ENCODE results near the gene FBXW2. TPM values are rescaled to one million over a fixed set of nuclear protein-coding genes. Genes with fewer than 3 reads are reported as not detected.
A peak's percentile ranks its signal among the peaks of the same experiment; 100 is the strongest.

FBXW2 gene
- total RNA-seq, 1 experiment from 2014 or later = 62.1 TPM

DNA sequence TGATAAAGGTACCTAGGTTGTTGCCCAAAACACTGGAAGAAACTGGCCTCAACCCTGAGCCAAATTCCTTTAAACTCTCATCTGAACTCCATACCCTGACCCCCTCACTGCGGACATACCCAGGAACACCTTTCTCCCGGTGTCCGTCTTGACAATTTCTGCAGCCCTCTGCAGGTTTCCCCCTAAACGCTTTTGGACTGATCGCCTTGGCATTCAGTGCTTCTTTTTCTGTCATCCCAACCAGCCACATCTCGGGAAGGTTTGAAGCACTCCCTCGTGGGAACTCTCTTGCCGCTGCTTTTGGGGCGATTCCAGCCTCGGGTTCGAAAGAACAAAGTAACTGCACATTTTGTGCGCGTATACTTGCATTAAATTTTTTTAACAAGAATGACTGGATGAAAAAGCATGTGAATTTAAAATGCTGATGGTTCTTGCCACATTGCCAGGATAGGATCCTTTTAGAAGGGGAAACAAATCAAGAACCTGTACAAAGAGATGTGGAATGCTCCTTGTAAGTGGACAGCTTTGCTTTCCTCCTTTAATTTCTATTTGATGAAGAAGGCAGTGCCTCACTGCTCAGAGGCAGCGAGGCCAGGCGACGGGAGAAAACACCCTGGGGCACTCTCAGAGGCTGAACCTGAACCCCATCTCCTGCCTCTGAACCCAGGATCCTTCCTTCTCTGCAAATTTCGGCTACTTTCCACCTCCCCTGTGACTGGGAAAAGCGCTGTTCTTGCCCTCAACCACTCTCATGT lies 48.9 kb upstream of the FBXW2 start:
- no peak overlapping the region for H3K23ac ChIP-seq (ENCODE audit: insufficient read length, low read depth, low read length)
- H3K18ac ChIP-seq (ENCODE audit: insufficient read length, low read depth, low read length) = peak overlapping the region; percentile 97
- H3K4me2 ChIP-seq (ENCODE audit: insufficient read depth, insufficient read length, low read length) = peak overlapping the region; percentile 64
- H3K56ac ChIP-seq (ENCODE audit: insufficient read length, low read depth, low read length) = no peak overlapping the region
- no peak overlapping the region for H3K27ac ChIP-seq (ENCODE audit: insufficient read length, low read depth, low read length)
- H3K27me3 ChIP-seq (ENCODE audit: insufficient read depth, low read length) = no peaks in the 10 kb centered on the region
- peak overlapping the region; percentile 55 for H4K5ac ChIP-seq (ENCODE audit: insufficient read length, low read depth, low read length)
- H2BK12ac ChIP-seq (ENCODE audit: insufficient read length, low read depth, low read length) = no peak overlapping the region
- Mint-ChIP-seq H3K4me3 (peak overlapping the region; percentile 89 to 92), H3K36me3 (ENCODE audit: insufficient read depth in 1 of 3, low read depth in 3 of 3) (peaks cover 0 to 50% (median 21%) of the 10 kb centered on the region in 3 experiments; a peak in 5 of 7 replicates), H3K9me3 (peaks cover 2 to 14% of the 10 kb centered on the region in 2 experiments; a peak in 4 of 5 replicates), H3K4me1 (peaks cover 31 to 32% of the 10 kb centered on the region in 2 experiments), H3K27me3 (ENCODE audit: low read depth) (no peaks in the 10 kb centered on the region), H3K27ac (peak overlapping the region; percentile 92 to 98 (median 93))
- no peaks in the 10 kb centered on the region for H3K79me1 ChIP-seq (ENCODE audit: insufficient read depth, low read depth, low read length, poor library complexity, severe bottlenecking)
- no peak overlapping the region; the same call in 1 of the 2 replicates for H3K4ac ChIP-seq (ENCODE audit: low read depth, low read length)
- H3K23me2 ChIP-seq (ENCODE audit: insufficient read length, low read depth, low read length, poor library complexity, severe bottlenecking) = peaks cover 12% of the 10 kb centered on the region
- no peak overlapping the region for H2AK5ac ChIP-seq (ENCODE audit: insufficient read length, low read length)
- peaks cover 6% of the 10 kb centered on the region; the same call in 1 of the 2 replicates for H3K4me1 ChIP-seq (ENCODE audit: insufficient read depth, low read length)
- H4K8ac ChIP-seq (replicated peaks; ENCODE audit: insufficient read length, low read depth, low read length) = no peak overlapping the region
- H2AFZ ChIP-seq (ENCODE audit: low read length) = peak overlapping the region; percentile 32
- peaks cover 2% of the 10 kb centered on the region; the same call in 1 of the 2 replicates for H3K79me2 ChIP-seq (ENCODE audit: insufficient read depth, low read length)
- no peak overlapping the region for H4K91ac ChIP-seq (ENCODE audit: insufficient read length, low read depth, low read length)
- no peaks in the 10 kb centered on the region for H4K20me1 ChIP-seq (ENCODE audit: control insufficient read depth, insufficient read depth, insufficient read length)
- H2BK5ac ChIP-seq (ENCODE audit: insufficient read length, low read length) = no peak overlapping the region
- H2BK20ac ChIP-seq (ENCODE audit: low read depth, low read length, poor library complexity, severe bottlenecking) = no peak overlapping the region
- DNase-seq = no peak
- H2BK120ac ChIP-seq (ENCODE audit: low read depth, low read length, poor library complexity, severe bottlenecking) = no peak overlapping the region
- H2BK15ac ChIP-seq (ENCODE audit: low read depth, low read length) = no peak overlapping the region
- no CpG with 5 or more reads among the region's 18 CpGs for WGBS (ENCODE audit: extremely low coverage, insufficient read length, low lambda C conversion rate)
- no peaks in the 10 kb centered on the region for H3K9me3 ChIP-seq (ENCODE audit: control insufficient read depth, low read depth, low read length)
- peak overlapping the region; percentile 97 for H3K9ac ChIP-seq (ENCODE audit: extremely low read depth, insufficient read length, low read length)
- H3T11ph ChIP-seq (ENCODE audit: low read length) = no peak overlapping the region
- TF ChIP-seq, protein P1, sequence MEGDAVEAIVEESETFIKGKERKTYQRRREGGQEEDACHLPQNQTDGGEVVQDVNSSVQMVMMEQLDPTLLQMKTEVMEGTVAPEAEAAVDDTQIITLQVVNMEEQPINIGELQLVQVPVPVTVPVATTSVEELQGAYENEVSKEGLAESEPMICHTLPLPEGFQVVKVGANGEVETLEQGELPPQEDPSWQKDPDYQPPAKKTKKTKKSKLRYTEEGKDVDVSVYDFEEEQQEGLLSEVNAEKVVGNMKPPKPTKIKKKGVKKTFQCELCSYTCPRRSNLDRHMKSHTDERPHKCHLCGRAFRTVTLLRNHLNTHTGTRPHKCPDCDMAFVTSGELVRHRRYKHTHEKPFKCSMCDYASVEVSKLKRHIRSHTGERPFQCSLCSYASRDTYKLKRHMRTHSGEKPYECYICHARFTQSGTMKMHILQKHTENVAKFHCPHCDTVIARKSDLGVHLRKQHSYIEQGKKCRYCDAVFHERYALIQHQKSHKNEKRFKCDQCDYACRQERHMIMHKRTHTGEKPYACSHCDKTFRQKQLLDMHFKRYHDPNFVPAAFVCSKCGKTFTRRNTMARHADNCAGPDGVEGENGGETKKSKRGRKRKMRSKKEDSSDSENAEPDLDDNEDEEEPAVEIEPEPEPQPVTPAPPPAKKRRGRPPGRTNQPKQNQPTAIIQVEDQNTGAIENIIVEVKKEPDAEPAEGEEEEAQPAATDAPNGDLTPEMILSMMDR (conservative IDR thresholded peaks at IDR 0.05) = no peak
- peak overlapping the region; percentile 97; the same call in 1 of the 2 replicates for H3K14ac ChIP-seq (ENCODE audit: insufficient read depth, low read length)

All from H9 (cell line).